D721Med (cell line): Measurements from ENCODE around the gene IFNGR1.
"Not testable (repeated sequence)": the region's sequence is repeated elsewhere in the genome, so short reads cannot be mapped to it uniquely, and the experiment has no call there.

Source experiments
- DNase-seq: peaks from one replicate; pipeline ENCODE4 v3.0.0; 2011; ENCODE audit warnings: low spot score; ENCODE audit not compliant: insufficient read length
- FAIRE-seq: peaks from 2 replicates; lab custom pipeline; 2011; peaks lifted over from hg19 to GRCh38; lab: Jason Lieb, UNC
- CTCF ChIP-seq: IDR thresholded peaks from 2 replicates; pipeline ENCODE4 v1.5.1; 2012; ENCODE audit warnings: mild to moderate bottlenecking, control low read depth; ENCODE audit not compliant: insufficient read depth; ENCODE audit errors: missing control alignments

The IFNGR1 gene

DNA sequence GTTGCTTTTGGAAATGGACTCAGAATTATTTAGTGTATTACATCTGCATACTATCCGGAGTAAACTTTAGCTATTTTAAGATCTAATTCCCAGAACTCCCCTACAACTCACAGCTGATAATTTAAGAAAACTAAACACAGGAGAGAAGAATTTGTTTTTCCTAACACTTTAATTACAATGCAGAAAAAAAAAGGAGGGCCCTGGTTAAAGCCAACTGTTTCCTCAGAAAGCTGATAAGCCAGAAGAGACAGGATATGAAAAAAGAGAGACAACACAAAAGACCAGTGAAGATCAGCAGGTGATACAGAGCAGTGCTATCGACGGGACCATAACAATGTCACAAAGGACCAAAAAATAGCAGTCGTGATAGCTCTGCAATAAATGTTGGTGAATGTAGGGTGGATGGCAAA lies 5.8 kb downstream of the IFNGR1 start:
- no peak for TF ChIP-seq CTCF
- DNase-seq (no peak), FAIRE-seq (no peak)

DNA sequence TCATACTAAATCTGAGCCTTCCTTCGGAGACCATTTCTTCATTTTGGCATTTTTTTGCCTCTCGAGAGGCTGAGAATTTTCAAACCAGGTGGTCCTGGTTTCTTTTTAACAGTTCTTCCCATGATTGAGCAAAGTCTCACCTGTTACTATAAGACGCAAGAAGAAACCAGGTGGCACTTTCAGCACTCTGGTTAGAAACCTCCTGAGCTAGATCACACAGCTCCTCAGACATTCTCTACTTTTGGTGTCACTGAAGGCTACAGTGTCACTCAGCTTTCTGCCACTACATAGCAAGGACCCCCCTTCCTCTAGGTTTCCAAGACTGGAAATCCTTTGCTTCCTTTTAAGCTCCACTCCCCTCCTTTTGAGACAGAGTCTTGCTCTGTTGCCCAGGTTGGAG lies 7.3 kb downstream of the IFNGR1 start:
- TF ChIP-seq CTCF, result no peak
- FAIRE-seq, result no peak
- DNase-seq, result no peak

- FAIRE-seq (no peak), DNase-seq (no peak)
- no peak for TF ChIP-seq CTCF
Observed at GRCh38 chr6:137210903-137211302, 8.3 kb downstream of the IFNGR1 start.

DNA sequence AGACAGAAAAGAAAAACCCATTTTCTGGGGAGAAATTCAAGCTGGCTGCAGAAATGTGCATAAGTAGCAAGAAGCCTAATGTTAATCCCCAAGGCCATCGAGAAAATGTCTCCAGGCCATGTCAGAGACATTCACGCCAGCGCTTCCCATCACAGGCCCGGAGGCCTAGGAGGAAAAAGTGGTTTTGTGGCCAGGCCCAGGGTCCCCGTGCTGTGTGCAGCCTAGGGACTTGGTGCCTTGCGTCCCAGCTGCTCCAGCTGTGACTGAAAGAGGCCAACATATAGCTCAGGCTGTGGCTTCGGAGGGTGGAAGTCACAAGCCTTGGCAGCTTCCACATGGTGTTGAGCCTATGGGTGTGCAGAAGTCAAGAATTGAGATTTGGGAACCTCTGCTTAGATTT lies 10.9 kb downstream of the IFNGR1 start:
- TF ChIP-seq CTCF, result no peak
- FAIRE-seq, result no peak
- no peak for DNase-seq

DNA sequence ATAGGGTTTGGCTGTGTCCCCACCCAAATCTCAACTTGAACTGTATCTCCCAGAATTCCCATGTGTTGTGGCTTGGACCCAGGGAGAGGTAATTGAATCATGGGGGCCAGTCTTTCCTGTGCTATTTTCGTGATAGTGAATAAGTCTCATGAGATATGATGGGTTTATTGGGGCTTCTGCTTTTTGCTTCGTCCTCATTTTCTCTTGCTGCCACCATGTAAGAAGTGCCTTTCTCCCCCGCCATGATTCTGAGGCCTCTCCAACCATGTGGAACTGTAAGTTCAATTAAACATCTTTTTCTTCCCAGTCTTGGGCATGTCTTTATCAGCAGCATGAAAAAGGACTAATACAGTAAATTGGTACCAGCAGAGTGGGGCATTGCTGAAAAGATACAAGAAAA lies 11.7 kb downstream of the IFNGR1 start:
- FAIRE-seq, DNase-seq: not testable (repeated sequence)

- DNase-seq (no peak), FAIRE-seq (no peak)
- TF ChIP-seq CTCF, result no peak
Observed at GRCh38 chr6:137206577-137206976, 12.6 kb downstream of the IFNGR1 start.

- no peak for FAIRE-seq
- no peak for TF ChIP-seq CTCF
- DNase-seq, result no peak
Observed at GRCh38 chr6:137203256-137203655, 15.9 kb downstream of the IFNGR1 start.

DNA sequence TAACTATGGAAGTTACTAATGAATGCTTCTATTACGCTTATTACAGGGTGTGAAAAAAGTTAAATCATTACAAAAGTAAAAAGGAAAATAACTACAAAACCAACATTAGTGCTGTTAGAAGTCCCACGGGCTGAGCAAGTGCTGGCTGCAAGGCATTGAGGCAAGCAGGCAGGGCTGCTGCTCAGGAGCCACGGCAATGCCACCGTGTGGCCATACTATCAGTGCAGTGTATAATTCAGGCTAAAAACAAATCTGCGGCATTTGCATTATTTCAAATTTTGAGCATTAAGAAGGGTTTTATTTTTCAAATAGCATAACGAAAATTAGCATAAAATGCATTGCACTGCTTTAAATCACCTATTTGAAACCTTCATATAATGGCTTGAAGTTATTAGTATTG lies 17.1 kb downstream of the IFNGR1 start:
- peak; percentile 12 for TF ChIP-seq CTCF
- no peak for FAIRE-seq
- DNase-seq, result no peak
